Endodermal cell (in vitro differentiated cells): ENCODE results near the gene NR1D2. TPM values are rescaled to one million over a fixed set of nuclear protein-coding genes. Genes with fewer than 3 reads are reported as not detected.
"Not testable (repeated sequence)": the region's sequence is repeated elsewhere in the genome, so short reads cannot be mapped to it uniquely, and the experiment has no call there.

Experiments used
- DNase-seq: peaks from one replicate; pipeline ENCODE4 v3.0.0-alpha.2; 2017
- H3K27ac ChIP-seq: 2 replicates; pipeline ENCODE4 v1.5.1; 2013; ENCODE audit warnings: mild to moderate bottlenecking, low read depth, low read length, moderate library complexity
- H3K27me3 ChIP-seq: 2 replicates; pipeline ENCODE4 v1.6.1; 2013; ENCODE audit warnings: mild to moderate bottlenecking, low read length, moderate library complexity; ENCODE audit not compliant: insufficient read depth, control insufficient read depth, poor library complexity, severe bottlenecking
- H3K36me3 ChIP-seq: 2 replicates; pipeline ENCODE4 v1.7.0; 2013; ENCODE audit warnings: mild to moderate bottlenecking, low read length, moderate library complexity; ENCODE audit not compliant: control insufficient read depth, insufficient read depth
- H3K4me1 ChIP-seq: one replicate; pipeline ENCODE4 v1.7.0; 2013; ENCODE audit warnings: low read length; ENCODE audit not compliant: control insufficient read depth, insufficient read depth
- H3K4me3 ChIP-seq: 2 replicates; pipeline ENCODE4 v1.5.1; 2013; ENCODE audit warnings: mild to moderate bottlenecking, low read length, moderate library complexity
- H3K9ac ChIP-seq: 2 replicates; pipeline ENCODE4 v1.6.1; 2013; ENCODE audit warnings: mild to moderate bottlenecking, low read length, moderate library complexity; ENCODE audit not compliant: poor library complexity, severe bottlenecking; ENCODE audit errors: extremely low read depth
- H3K9me3 ChIP-seq: 2 replicates; pipeline ENCODE4 v1.6.1; 2013; ENCODE audit warnings: mild to moderate bottlenecking, low read length, moderate library complexity; ENCODE audit not compliant: control insufficient read depth
- H3K27ac Mint-ChIP-seq: 2 replicates; pipeline ENCODE4 v1.8.0; 2020; ENCODE audit warnings: mixed read lengths
- H3K27me3 Mint-ChIP-seq: 2 replicates; pipeline ENCODE4 v1.8.0; 2021; ENCODE audit warnings: mild to moderate bottlenecking, mixed read lengths; ENCODE audit not compliant: insufficient read depth
- H3K36me3 Mint-ChIP-seq: 2 replicates; pipeline ENCODE4 v1.8.0; 2020; ENCODE audit warnings: low read depth, mixed read lengths
- H3K4me1 Mint-ChIP-seq: 2 replicates; pipeline ENCODE4 v1.8.0; 2020; ENCODE audit warnings: mixed read lengths
- H3K4me3 Mint-ChIP-seq: 2 replicates; pipeline ENCODE4 v1.8.0; 2020; ENCODE audit warnings: mild to moderate bottlenecking, moderate library complexity, mixed read lengths
- H3K9me3 Mint-ChIP-seq: 2 replicates; pipeline ENCODE4 v1.8.0; 2020; ENCODE audit warnings: mild to moderate bottlenecking, mixed read lengths
- CTCF ChIP-seq: fragments of 200-600 bp; sonication (generic); conservative IDR thresholded peaks from 2 replicates; pipeline ENCODE4 v1.5.0; 2021; ENCODE audit warnings: antibody characterized with exemption, mild to moderate bottlenecking
- WGBS, 2 experiments: methylation state at CpG; one replicate each; pipeline versions ENCODE4 v1.1.5 to v1.1.7; 2013; ENCODE audit warnings: missing lambda C conversion rate in 2 of 2, mixed read lengths in 1 of 2; ENCODE audit not compliant: insufficient coverage in 1 of 2, insufficient read length in 1 of 2; 5-methylcytosine and 5-hydroxymethylcytosine counted together
- total RNA-seq, 2 donors: library from RNA; stranded (reverse); fragmentation: NEBNext Ultra II Directional in 1 of 2; extraction: Animal tissue kit (Norgen Biotek cat#: 25700) in 1 of 2; gene quantifications; 2 replicates in 1 of 2; 3 replicates in 1 of 2; pipeline ENCODE4 v1.2.1, GENCODE V29; 2021

The NR1D2 gene
- total RNA-seq, 2 donors from 2014 or later = 22.7 to 30.5 TPM

GRCh38 chr3:24003466-24003865 is 58.4 kb downstream of the NR1D2 start:
- no peak for DNase-seq
- Histone ChIP-seq H3K27ac (no peak overlapping the region), H3K36me3 (no peaks in the 10 kb centered on the region), H3K9ac (no peak overlapping the region), H3K4me1 (no peaks in the 10 kb centered on the region), H3K9me3 (no peaks in the 10 kb centered on the region), H3K27me3 (peaks cover 29% of the 10 kb centered on the region), H3K4me3 (no peak overlapping the region)
- Mint-ChIP-seq H3K27ac (no peak overlapping the region), H3K4me3 (no peak overlapping the region), H3K27me3 (peaks cover 15% of the 10 kb centered on the region), H3K4me1 (peaks cover 4% of the 10 kb centered on the region), H3K36me3 (no peaks in the 10 kb centered on the region), H3K9me3 (no peaks in the 10 kb centered on the region)
- TF ChIP-seq CTCF = no peak
- WGBS, 2 experiments = 92 to 94% methylated on average over 2 to 3 of the region's 3 CpGs

DNA sequence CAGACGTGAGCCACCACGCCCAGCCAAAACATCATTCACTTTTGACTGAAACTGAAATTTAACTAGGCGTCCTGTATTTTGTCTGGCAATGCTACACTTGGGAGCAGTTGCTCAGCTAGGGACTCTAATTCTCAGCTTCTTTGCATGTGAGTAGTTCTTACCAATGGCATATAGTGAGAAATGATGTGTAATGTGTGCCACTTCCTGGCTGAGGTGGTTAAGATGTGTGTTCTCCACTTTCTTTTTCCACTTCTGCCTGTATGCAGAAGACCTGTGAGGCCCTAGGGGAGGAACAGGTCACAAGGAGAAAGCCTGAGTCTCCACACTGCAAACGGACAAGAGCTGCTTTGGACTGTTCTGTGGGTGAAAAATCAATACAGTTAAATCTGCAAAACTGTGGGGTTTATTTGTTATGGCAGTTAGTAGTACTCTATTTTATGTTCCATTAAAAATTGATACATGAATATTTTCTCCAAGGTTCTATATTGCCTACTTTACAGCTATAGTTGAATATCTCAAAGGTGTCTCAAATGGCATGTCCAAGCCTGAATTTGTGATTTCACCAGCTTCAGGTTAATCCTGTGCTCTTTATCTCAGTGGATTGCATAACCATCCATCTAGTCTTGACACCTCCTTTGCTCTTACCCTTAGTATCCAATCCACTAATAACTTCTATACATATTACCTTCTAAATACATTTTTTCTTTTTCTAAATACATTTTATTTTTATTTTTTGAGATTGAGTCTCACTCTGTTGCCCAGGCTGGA is 59.3 kb downstream of the NR1D2 start:
- H3K27me3 ChIP-seq = peaks cover 29% of the 10 kb centered on the region
- Mint-ChIP-seq H3K9me3 (no peaks in the 10 kb centered on the region), H3K27ac (no peak overlapping the region), H3K4me1 (no peaks in the 10 kb centered on the region), H3K36me3 (no peaks in the 10 kb centered on the region), H3K4me3 (no peak overlapping the region), H3K27me3 (peaks cover 15% of the 10 kb centered on the region)
- H3K9me3 ChIP-seq = no peaks in the 10 kb centered on the region
- H3K4me3 ChIP-seq = no peak overlapping the region
- no peak for DNase-seq
- H3K36me3 ChIP-seq = no peaks in the 10 kb centered on the region
- WGBS, 2 experiments = 95 to 97% methylated on average over 3 to 4 of the region's 4 CpGs
- H3K27ac ChIP-seq = no peak overlapping the region
- no peaks in the 10 kb centered on the region for H3K4me1 ChIP-seq
- TF ChIP-seq CTCF = no peak
- no peak overlapping the region for H3K9ac ChIP-seq

DNA sequence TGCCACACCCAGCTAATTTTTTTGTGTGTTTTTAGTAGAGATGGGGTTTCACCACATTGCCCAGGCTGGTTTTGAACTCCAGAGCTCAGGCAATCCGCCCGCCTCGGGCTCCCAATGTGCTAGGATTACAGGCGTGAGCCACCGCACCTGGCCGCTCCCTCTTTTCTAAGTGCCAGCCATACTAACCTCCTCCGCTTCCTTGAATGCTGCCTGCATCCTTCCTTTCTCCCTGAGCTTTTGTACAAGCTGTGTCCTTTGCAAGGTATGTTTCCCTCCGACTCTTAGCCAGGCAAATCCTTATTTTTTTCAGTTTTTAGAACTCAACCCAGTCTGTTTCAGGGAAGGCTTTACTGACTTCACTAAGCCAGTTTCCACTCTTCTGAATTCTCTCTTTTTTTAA is 60.6 kb downstream of the NR1D2 start:
- no peaks in the 10 kb centered on the region for H3K36me3 Mint-ChIP-seq
- WGBS, 2 experiments = 93 to 95% methylated on average over 7 to 8 of the region's 8 CpGs

DNA sequence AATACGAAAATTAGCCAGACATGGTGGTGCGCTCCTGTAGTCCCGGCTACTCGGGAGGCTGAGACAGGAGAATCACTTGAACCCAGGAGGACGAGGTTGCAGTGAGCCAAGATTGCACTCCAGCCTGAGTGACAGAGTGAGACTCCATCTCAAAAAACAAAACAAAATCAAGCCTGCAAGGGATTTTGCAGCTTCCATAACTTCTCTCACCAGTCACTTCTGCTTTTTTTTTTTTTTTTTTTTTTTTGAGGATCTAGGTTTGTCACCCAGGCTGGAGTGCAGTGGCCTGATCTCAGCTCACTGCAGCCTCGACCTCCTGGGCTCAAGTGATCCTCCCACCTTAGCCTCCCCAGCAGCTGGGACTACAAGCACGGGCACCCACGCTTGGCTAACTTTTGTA is 65.7 kb downstream of the NR1D2 start:
- not testable (repeated sequence) for H3K9me3 ChIP-seq, H3K27me3 ChIP-seq, H3K27ac ChIP-seq, H3K36me3 Mint-ChIP-seq, H3K36me3 ChIP-seq, H3K4me3 ChIP-seq, H3K27me3 Mint-ChIP-seq, H3K4me3 Mint-ChIP-seq, H3K9me3 Mint-ChIP-seq, H3K4me1 Mint-ChIP-seq, H3K9ac ChIP-seq, H3K4me1 ChIP-seq, DNase-seq, H3K27ac Mint-ChIP-seq
- WGBS, 2 experiments = 83 to 90% methylated on average over 6 to 8 of the region's 8 CpGs

More for the DNA sequence above, 60.6 kb downstream of the NR1D2 start:
- Histone ChIP-seq H3K36me3 (no peaks in the 10 kb centered on the region), H3K4me1 (no peaks in the 10 kb centered on the region), H3K9me3 (no peaks in the 10 kb centered on the region), H3K27ac (no peak overlapping the region), H3K9ac (no peak overlapping the region), H3K27me3 (peaks cover 16% of the 10 kb centered on the region), H3K4me3 (no peak overlapping the region)
- Mint-ChIP-seq H3K4me3 (no peak overlapping the region), H3K4me1 (no peaks in the 10 kb centered on the region), H3K27me3 (peaks cover 9% of the 10 kb centered on the region), H3K9me3 (no peaks in the 10 kb centered on the region), H3K27ac (no peak overlapping the region)
- no peak for TF ChIP-seq CTCF
- no peak for DNase-seq
